ENCODE measurements around the gene TMEM151A.
"Not testable (repeated sequence)": the region's sequence is repeated elsewhere in the genome, so short reads cannot be mapped to it uniquely, and the experiment has no call there.

Gene TMEM151A

DNA sequence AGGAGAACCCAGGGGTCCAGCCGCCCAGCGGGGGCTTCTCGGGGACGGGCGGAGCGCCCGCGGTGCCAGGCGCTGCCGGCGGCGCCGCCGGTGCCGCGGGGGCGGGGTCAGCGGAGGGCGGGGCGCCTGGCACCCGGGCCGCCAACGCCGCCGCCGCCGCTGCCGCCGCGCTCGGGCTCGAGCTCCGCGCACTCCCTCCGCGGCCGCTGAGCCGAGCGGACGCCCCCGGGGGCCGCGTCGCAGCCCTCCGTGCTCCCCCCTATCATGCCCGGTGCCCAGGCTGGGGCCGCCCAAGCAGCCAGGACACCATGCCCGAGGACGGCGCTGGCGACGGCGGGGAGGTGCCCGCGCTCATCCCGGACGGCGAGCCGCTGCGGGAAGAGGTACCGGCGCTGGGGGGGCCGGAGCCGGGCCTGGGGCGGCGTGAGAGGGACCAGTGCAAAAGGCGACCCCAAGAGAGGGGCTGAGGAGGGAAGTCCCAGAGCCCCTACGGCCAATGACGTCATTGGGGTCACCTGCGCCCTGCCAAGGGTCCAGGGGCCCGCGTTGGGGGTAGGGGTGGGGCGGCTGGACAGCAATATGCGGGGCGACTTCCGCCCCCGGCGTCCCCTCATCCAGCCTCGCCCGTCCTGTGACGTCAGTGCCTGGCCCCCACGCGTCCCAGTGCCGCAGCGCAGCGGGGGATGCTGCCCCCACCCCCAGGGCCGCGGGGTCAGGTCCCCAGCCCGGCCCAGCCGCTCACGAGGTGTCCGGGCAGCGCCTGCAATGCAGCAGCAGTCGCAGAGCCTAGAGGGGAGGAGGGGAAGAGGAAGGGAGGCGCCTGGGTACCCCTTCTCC lies at the start of gene TMEM151A:
TSS of gene TMEM151A (plus strand) at position 189 of the 837 bp plus-strand sequence. CDS start at position 309, 120 bp downstream.
- no peak for DNase-seq

DNA sequence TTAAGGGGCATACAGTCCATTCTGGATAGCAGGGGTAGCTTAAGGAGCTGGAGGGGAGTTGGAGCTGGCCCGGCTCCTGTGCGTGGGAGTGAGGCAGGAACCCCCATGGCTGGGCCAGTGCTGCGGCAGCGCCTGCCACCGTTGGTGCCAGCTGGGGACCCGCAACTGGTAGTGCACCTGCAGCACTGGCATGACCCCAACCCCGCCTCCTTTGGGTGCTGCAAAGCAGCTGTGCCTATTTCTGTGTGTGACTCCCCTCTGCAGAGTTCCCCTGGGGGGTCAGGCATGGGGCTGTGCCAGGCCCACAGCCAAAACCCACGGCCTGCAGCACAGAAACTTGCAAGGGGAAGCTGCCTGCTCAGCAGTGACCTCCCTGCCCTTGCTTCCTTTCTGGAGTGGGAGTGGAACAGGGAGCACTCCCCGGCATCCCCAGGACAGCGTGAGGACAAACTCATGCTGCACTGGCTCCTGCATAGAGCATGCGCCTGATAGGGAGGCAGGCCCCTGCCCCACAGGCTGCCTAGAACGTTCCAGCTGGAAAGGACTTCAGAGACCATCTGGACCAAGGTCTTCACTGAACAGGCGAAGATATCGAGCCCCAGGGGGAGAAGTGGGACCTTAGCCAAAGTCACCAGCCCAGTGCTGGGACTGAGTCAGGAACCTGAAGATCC lies 49.5 kb upstream of the TMEM151A start:
- no peak for DNase-seq

DNA sequence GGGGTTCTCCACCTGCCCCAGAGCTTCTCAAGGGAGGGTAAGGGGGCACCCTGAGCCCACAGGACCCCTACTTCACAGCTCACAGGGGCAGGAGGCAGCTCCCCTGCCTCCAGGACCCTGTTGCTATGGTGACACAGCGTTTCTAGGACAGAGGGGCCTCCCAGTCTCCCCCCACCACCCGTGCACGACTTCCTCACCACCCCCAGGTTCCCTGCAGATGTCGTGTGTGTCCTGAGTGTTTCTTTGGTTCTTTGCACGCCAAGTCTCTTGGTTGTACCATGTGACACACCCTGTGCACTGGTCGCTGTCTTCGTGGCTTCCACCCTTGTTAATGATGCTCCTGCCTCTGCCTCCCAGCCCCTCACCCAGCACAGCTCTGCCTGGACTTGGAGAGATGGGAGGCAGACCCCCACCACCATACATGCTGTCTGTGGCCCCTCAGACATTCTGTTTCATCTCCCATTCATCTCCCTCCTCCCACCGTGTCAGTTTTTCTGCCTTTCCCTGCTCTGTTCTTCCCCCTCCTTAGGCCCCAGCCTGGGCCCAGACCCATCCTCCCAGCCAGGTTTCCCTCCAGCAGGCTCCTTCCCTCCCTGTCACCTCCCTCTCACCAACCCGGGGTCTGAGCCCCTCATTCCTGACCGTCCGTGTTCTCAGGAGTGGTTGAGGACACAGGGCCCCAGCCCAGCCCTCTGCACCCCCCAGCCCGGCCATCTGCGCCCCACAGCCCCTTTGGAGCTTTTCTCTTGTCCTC lies 47.7 kb upstream of the TMEM151A start:
- DNase-seq, result no peak

DNA sequence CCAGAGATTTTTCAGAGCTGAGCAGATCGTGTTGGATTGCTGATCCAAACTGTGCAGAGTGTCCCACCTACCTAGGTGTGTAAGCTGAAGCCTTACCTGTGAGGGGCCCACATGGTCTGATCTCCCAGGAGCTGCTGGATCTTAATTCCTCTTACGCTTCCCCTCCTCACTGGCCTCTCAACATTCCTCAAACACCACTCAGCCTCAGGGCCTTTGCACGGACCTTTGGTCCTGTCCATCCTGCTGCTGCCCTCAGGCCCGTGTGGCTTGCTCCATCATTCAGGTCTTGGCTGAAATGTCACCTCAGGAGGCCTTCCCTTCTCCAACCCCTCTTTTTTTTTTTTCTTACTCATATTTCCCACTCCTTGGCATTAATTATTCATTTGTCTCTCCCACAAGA lies 44.4 kb upstream of the TMEM151A start:
- DNase-seq, result no peak

DNA sequence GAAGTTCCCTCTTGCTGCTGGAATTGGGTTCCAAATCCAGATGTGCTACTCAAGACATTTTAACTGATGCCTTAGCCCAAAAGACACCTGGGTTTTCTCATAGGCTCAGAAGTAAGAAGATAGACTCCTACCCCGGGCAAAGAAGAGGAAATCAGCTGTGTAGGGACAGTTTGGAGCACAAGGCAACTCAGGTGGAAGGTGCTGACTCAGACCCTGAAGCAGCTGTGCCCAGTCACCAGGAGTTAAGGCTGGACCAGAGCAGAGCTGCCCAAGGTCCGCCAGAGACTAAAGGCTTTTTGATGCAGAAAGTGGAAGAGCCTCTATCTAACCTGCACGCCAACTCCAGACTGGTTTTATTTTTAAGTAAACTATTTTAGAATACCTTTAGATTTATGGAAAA lies 43.9 kb upstream of the TMEM151A start:
- no peak for DNase-seq

DNA sequence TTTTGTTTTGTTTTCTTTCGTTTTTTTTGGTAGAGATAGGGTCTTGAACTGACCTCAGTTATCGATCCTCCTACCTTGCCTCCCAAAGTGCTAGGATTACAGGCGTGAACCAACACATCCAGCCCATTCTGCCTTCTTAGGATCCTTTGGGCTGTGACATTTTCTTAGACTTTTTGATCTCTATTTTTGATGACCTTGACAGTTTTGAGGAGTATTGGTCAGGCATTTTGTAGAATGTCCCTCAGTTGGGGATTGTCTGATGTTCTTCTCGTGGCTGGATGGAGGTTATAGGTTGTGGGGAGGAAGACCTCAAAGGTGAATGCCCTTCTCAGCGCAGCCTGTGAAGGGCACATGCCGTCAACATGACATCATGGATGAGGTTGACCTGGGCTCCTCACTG lies 42.8 kb upstream of the TMEM151A start:
- no peak for DNase-seq

DNA sequence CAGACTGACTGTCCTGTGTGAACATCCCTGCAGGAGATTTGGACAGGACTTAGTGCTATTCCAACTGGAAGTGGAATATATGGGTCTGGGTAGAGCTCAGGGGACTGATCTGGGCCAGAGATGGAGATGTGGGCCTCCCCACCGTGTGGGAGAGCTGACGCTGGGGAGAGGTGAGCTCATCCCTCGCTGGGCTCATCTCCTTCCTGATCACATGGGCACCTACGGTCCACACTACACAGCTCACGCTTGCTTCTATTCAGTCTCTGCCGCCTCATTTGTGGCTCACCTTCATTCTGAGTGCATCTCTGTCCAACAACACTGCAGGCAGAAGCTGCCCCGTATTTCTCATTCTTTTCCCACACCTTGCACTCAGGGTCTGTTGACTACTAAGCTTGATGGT lies 39.9 kb upstream of the TMEM151A start:
- no peak for DNase-seq

DNA sequence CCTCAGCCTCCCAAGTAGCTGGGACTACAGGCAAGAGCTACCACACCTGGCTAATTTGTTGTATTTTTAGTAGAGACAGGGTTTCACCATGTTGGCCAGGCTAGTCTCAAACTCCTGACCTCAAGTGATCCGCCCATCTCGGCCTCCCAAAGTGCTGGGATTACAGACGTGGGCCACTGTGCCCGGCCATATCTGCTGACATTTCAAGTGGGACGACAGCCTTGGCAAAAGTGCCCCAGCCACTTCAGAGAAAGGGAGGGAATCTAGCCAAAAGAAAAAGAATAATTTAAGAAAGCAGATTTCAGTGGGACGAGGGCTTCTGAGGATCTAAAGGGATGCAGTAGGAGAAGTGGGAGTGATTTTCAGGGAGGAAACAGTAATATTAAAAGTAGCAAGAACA lies 38.6 kb upstream of the TMEM151A start:
- DNase-seq, result not testable (repeated sequence)

DNA sequence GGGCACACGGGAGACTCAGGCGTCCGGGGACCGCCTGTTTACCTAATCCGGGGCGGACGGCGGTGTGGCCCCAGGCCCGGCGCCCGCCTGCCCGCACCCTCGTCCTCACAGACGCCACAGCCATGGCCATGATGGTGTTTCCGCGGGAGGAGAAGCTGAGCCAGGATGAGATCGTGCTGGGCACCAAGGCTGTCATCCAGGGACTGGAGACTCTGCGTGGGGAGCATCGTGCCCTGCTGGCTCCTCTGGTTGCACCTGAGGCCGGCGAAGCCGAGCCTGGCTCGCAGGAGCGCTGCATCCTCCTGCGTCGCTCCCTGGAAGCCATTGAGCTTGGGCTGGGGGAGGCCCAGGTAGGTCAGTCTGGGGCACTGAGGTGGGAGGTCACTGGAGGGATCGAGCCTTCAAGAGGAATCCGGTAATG lies 33.2 kb upstream of the TMEM151A start:
- no peak for DNase-seq

DNA sequence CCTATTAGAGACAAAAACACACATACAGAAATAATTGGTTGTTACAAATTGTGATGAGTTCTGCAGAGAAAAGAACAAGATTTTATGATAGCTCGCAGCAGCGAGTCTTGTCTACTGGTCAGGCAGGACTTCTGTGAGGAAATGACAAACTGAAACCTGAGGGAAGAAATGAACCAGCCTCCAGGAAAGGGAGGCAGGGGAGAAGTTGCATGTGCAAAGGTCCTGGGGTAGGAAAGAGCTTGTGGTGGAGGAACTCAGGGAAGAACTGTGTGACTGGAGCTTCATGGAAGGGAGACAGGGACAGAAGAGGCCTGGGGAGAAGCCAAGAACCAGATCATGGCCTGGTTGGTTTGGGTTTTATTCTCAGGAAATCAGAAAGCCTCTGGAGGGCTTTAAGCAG lies 32.5 kb upstream of the TMEM151A start:
- DNase-seq, result no peak

DNA sequence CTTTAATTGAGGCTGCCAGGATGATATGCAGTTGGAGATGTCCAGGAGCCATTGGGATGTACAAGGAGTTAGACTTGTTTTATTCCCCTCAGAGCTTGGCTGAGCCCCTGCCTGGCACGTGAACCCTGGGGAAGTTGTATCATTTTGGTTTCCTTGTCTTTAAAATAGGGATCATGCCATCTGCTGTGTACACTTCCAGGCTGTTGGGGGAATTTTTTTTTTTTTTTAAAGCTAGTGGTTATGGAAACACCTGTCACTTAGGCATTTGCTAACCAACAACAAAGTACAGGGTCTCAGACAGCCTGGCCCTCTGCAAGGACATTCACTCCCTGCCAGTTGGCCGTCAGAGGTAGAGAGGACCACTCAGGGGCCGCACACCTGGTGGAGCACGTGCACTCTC lies 31.7 kb upstream of the TMEM151A start:
- no peak for DNase-seq

DNA sequence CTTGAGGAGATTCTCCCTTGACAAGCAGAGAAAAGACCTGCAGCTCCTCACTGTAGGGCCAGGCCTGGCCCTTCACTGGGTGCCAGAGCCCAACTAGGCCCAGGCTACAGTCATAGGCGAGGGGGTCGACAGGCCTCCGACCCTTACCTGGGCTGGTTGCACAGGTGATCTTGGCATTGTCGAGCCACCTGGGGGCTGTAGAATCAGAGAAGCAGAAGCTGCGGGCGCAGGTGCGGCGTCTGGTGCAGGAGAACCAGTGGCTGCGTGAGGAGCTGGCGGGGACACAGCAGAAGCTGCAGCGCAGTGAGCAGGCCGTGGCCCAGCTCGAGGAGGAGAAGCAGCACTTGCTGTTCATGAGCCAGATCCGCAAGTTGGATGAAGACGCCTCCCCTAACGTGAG lies 30.1 kb upstream of the TMEM151A start:
- DNase-seq, result no peak

DNA sequence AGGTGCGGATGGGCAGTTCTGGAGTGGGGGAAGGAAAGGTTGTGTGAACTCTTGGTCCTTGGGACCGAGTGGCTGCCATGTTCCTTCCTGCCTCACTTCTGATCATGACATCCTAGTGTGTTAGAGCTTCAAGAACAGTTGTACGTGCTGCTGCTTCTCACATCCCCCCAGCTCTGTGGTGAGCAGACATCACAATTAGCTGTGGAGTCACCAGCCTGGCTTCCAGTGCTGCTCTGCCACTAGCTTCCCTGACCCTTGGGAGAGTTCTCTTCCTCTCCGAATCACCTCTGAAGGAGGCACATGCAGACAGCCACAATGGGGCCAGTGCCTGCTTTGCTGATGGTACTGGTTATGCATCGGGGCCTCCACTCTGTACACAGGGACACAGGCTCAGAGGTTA lies 29.5 kb upstream of the TMEM151A start:
- no peak for DNase-seq

DNA sequence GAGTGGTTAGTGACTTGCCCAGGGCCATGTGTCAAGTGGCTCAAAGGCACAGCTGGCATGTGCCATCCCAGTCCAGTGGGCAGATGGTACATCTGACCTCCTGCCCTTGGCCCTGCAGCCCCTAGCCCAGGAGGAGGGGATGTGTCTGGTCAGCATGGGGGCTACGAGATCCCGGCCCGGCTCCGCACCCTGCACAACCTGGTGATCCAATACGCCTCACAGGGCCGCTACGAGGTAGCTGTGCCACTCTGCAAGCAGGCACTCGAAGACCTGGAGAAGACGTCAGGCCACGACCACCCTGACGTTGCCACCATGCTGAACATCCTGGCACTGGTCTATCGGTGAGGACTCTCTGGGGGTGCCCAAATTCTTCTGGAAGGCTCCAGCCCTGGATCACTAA lies 29.0 kb upstream of the TMEM151A start:
- DNase-seq, result no peak

DNA sequence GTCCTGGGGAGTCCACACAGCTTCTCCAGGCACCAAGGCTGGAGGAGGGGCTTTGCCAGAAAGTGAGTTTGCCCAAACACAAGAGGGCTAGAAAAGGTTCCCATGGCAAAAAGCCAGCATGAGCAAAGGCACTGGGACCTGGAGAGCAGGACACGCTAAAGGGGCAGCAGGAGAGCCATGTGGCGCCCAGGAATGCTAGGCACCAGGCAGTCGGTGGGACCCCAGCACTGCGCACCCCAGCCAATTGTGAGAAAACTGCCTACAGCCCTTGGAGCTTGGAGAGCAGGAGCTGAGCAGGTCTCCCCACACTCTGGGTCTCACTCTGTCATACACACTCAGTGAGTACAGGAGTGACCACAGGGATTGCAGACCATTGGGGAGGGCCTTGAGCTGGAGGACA lies 28.5 kb upstream of the TMEM151A start:
- DNase-seq, result no peak

DNA sequence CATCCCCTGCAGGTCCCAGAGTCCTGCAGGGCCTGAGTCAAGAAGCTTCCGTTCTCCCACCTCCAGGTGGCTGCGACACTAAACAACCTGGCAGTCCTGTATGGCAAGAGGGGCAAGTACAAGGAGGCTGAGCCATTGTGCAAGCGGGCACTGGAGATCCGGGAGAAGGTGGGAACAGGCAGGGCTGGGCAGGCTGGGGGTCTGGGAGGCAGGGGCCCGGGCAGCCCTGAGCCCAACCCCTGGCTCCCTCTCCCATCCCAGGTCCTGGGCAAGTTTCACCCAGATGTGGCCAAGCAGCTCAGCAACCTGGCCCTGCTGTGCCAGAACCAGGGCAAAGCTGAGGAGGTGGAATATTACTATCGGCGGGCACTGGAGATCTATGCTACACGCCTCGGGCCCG lies 27.9 kb upstream of the TMEM151A start:
- DNase-seq, result no peak

DNA sequence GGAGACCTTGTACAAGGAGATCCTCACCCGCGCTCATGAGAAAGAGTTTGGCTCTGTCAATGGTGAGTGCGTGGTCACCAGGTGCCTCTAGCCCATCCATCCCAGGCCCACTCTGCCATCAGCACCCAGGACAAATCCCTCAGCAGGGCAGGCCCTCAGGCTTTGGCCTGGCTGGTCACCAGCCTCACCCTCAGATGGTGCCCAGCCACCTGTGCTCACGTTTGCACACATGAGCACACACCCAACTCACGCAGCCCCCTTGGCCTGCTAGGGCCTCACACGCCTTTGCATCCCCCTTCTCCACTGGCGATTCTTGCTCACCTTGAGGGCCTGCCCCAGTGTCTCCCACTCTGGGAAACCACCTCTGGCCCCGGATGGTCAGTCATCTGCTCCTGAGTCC lies 27.3 kb upstream of the TMEM151A start:
- DNase-seq, result no peak

DNA sequence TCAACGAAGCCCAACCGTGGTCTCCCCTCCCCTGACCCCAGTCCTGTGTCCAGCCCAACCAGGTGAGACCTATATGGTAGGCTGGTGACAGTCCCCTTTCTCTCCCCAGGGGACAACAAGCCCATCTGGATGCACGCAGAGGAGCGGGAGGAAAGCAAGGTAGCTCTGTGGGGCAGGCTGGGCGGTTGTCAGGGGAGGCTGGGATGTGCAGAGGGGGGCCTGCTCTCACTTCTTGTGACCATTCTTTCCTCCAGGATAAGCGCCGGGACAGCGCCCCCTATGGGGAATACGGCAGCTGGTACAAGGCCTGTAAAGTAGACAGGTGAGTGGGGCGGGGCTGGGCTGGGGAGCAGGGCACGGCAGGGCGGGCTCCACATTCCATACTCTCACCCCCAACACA lies 26.8 kb upstream of the TMEM151A start:
- DNase-seq, result no peak

DNA sequence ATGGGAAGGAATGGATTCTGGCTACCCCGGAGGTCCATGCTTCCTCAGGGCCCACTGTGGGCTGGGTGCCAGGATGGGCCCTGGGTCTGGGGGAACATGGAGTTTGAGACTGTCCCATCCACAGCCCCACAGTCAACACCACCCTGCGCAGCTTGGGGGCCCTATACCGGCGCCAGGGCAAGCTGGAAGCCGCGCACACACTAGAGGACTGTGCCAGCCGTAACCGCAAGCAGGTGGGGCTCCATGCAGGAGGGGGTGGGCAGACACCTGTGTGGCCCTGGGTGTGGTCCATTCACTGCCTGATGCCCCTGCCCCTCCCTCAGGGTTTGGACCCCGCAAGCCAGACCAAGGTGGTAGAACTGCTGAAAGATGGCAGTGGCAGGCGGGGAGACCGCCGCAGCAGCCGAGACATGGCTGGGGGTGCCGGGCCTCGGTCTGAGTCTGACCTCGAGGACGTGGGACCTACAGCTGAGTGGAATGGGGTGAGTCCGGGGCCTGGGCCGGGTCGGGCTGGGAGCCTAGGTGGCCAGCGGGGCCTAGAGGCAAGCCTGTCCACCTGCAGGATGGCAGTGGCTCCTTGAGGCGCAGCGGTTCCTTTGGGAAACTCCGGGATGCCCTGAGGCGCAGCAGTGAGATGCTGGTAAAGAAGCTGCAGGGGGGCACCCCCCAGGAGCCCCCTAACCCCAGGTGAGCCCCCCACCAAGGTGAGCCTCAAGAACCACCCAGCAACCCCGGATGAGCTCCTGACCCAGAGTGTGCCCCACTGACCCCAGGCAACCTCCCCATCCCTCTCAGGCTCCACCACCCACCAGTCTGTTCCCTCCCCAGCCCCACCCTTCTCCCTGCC lies 25.9 kb upstream of the TMEM151A start:
- no peak for DNase-seq

DNA sequence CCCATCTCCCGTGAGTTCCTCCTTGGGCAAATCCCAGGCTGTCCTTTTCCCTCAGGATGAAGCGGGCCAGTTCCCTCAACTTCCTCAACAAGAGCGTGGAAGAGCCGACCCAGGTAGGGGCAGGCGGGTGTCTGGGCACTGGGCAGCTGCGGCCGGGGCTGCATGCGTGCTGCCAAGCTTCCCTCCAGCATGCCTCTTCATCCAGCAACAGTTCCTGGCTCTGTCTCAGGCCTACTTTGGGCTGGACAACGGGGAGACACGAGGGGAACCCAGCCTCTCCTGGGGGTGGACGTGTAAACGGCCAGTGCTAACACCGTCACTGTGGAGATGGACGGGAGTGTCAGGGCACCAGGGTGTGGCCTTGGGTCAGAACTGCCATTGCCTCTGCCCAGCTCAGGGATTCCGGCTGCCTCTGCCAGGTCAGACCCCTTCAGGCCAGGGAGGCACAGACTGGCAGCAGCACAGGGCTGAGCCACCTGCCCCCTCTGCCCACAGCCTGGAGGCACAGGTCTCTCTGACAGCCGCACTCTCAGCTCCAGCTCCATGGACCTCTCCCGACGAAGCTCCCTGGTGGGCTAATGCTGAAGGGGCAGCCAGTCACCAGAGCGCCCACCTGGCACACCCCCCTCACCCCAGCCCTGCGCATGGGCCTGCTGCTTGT lies 25.2 kb upstream of the TMEM151A start:
- DNase-seq, result no peak

DNA sequence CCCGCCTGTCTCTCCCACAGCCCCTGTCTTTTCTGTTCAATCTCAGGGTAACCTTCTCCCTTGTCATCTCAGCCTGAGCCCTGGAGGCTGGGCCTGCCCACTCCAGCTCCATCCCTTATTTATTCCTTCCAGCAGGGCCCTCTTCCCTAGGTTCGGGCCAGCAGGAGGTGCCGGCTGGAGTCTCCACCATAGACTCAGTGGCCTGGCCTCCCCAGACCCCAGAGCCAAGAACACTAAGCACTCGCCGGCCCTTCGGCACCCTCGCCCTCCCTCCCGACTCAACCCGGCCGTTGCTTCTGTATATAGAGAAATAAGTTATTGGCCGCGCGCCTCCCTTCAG lies 24.7 kb upstream of the TMEM151A start:
- no peak for DNase-seq
